GM12878 (cell line): ENCODE data around the gene PADI2.

Experiments
- BCL11A ChIP-seq: IDR thresholded peaks from 2 replicates; pipeline ENCODE4 v1.6.1; 2011; ENCODE audit warnings: low read depth, low read length
- BRCA1 ChIP-seq: IDR thresholded peaks from 2 replicates; pipeline ENCODE4 v1.6.1; 2011; ENCODE audit warnings: low read depth, low read length, improper control_type of control experiment
- CREB1 ChIP-seq: IDR thresholded peaks from 2 replicates; pipeline ENCODE4 v1.6.1; 2012; ENCODE audit warnings: low read depth, mild to moderate bottlenecking, inconsistent platforms
- CTCF ChIP-seq, 3 experiments: IDR thresholded peaks in 2 of 3; conservative IDR thresholded peaks in 1 of 3; 2 replicates each; pipeline ENCODE4 v1.5.1; 2011; ENCODE audit warnings: low read depth in 3 of 3, low read length in 3 of 3, mild to moderate bottlenecking in 3 of 3, control low read depth in 2 of 3, moderate library complexity in 2 of 3, inconsistent platforms in 1 of 3, mixed read lengths in 1 of 3; ENCODE audit not compliant: control insufficient read depth in 2 of 3, insufficient read depth in 1 of 3; ENCODE audit errors: extremely low read depth in 1 of 3
- GABPA ChIP-seq: IDR thresholded peaks from 2 replicates; pipeline ENCODE4 v1.6.1; 2014; ENCODE audit warnings: antibody characterized with exemption, low read depth, mild to moderate bottlenecking, inconsistent platforms
- HDAC2 ChIP-seq: fragments of 200-600 bp; sonication (generic); IDR thresholded peaks from 2 replicates; pipeline ENCODE4 v1.6.1; 2017
- HDAC6 ChIP-seq: fragments of 200-600 bp; sonication (generic); IDR thresholded peaks from one replicate; pipeline ENCODE4 v1.8.0; 2017; ENCODE audit warnings: antibody characterized with exemption; ENCODE audit not compliant: unreplicated experiment
- PAX5 ChIP-seq: IDR thresholded peaks from 2 replicates; pipeline ENCODE4 v1.6.1; 2011; ENCODE audit warnings: low read depth, low read length, borderline replicate concordance
- POLR2A ChIP-seq: IDR thresholded peaks from 2 replicates; pipeline ENCODE4 v1.6.1; 2011; ENCODE audit warnings: low read depth, mild to moderate bottlenecking, low read length
- REST ChIP-seq: IDR thresholded peaks from 2 replicates; pipeline ENCODE4 v1.6.1; 2012; ENCODE audit warnings: mild to moderate bottlenecking, low read depth, low read length
- SP1 ChIP-seq: IDR thresholded peaks from one replicate; pipeline ENCODE4 v1.6.1; 2011; ENCODE audit warnings: low read depth, low read length
- SRF ChIP-seq, 2 experiments: IDR thresholded peaks; 2 replicates each; pipeline ENCODE4 v1.6.1; 2011; ENCODE audit warnings: low read depth in 2 of 2, low read length in 2 of 2, mild to moderate bottlenecking in 1 of 2, moderate library complexity in 1 of 2
- TCF12 ChIP-seq: IDR thresholded peaks from 2 replicates; pipeline ENCODE4 v1.6.1; 2011; ENCODE audit warnings: low read depth, mild to moderate bottlenecking, low read length
- TCF3 ChIP-seq: IDR thresholded peaks from 2 replicates; pipeline ENCODE4 v1.6.1; 2012; ENCODE audit warnings: low read depth, mild to moderate bottlenecking, low read length, borderline replicate concordance; ENCODE audit not compliant: insufficient read depth

- TF ChIP-seq POLR2A (no peak), REST (no peak), TCF3 (no peak), SP1 (no peak), TCF12 (no peak), GABPA (no peak), CREB1 (no peak), CTCF (IDR thresholded peaks at IDR 0.05 in 2 of 3, conservative IDR thresholded peaks at IDR 0.05 in 1 of 3; ENCODE audit: control insufficient read depth in 2 of 3, extremely low read depth in 1 of 3, insufficient read depth in 1 of 3, low read depth in 3 of 3, low read length in 3 of 3) (no peak), BCL11A (no peak), HDAC2 (no peak), HDAC6 (no peak), BRCA1 (no peak), SRF (IDR thresholded peaks at IDR 0.05; ENCODE audit: low read depth in 2 of 2, low read length in 2 of 2) (no peak), PAX5 (no peak)
These were observed 14.8 kb upstream of the PADI2 start for GRCh38 chr1:17134034-17134433.
